Dermis microvascular lymphatic vessel endothelial cell (primary cell): Measurements from ENCODE around the gene MESP1. TPM values are rescaled to one million over a fixed set of nuclear protein-coding genes. Genes with fewer than 3 reads are reported as not detected.
A peak's percentile ranks its signal among the peaks of the same experiment; 100 is the strongest.

Experiments
- DNase-seq, 2 donors: peaks; one replicate each; pipeline versions ENCODE4 v3.0.0 to v3.0.0-alpha.2; 2010; ENCODE audit warnings: low read depth in 2 of 2
- total RNA-seq: library from RNA; depleted of rRNA; stranded (reverse); fragments of >200 nt; gene quantifications from 2 replicates; pipeline ENCODE4 v1.2.1, GENCODE V29; 2014

The MESP1 gene
- total RNA-seq, 1 donor from 2014 or later: 0.13 TPM

DNA sequence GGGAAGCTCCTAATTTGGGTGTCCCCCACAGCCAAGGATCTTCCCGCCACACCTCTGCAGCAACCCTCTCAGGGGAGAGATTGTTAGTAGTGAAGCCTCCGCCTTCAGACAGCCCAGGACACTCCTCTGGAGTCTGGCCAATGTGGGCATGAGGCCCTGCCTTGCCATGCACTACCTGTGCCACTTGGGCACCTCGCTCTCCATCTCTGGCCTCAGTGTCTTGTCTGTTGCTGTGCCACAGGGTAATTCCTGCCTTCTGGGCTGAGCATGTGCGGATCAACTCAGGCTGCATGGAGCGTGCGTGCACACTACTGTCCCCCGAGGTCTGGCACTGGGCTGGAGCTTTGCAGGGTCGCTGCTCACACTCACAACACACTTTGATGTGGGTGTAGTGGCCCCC, 7.9 kb upstream of the MESP1 start:
- DNase-seq: no peak

GRCh38 chr15:89758283-89758682, 7.2 kb upstream of the MESP1 start:
- no peak for DNase-seq

DNA sequence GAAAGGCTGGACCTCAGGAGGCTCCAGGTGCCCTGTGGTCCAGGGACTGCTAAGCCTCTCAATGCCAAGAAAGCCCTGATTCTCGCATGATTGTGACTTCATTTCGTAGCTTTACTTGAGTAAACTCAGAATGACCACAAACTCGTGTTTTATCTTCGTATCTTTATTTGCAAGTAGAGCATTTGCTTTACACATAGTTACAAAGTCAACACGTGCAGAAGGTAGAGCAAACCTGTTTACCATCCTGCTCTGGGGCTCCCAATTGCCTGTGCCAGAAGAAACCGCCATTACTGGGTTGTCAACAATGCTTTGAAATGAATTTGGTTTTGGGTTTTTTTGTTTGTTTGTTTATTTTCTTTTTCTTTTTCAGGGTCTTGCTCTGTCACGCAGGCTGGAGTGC, 5.8 kb upstream of the MESP1 start:
- no peak for DNase-seq

DNA sequence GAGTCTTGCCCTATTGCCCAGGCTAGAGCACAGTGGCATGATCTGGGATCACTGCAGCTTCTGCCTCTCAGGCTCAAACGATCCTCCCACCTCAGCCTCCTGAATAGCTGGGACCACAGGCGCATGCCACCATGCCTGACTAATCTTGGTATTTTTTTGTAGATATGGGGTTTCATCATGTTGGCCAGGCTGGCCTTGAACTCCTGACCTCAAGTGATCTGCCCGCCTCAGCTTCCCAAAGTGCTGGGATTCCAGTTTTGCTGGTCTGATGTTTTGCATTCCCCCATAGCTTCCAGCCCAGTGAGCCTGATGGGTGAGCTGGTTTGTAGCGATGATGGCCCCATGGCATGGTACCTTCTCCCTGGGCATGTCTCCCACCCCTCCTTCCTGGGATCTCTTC, 4.7 kb upstream of the MESP1 start:
- DNase-seq: no peak

GRCh38 chr15:89754361-89755154, 3.5 kb upstream of the MESP1 start:
- DNase-seq: no peak

DNA sequence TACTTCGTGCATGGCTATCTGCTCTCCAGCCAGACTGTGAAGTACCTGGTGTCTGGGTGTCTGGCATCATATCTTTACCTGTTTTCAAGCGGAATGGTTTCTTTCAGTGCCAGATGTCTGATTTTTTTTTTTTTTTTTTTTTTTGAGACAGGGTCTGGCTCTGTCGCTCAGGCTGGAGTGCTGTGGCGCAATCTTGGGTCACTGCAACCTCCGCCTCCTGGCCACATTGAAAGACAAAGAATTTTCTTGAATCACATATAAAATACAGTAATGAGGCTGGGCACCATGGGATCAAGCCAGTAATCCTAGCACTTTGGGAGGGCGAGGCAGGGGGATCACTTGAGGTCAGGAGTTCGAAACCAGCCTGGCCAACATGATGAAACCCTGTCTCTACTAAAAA, 2.8 kb upstream of the MESP1 start:
- no peak for DNase-seq

DNA sequence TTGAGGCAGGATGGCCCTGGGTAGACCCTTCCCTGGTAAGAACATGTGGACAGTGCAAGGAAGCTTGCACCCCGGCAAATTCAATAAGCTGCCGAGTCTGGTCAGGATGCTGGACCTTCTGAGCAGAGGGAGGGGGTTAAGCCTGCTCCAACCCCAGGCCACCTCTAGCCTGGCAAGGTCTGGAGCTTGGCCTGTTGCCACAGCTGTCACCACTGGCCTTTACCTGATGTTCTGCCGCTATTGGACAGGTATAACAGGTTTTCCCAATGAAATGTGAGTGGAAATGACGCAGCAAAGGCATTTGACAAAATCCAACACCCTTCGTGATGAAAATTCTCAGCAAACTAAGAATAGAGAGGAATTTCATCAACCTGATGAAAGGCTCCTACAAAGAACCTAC, 699 bp upstream of the MESP1 start:
- no peak for DNase-seq

- DNase-seq: no peak
These were observed 994 bp downstream of the MESP1 start for GRCh38 chr15:89749951-89750559.

- DNase-seq: no peak
These were observed 1.5 kb downstream of the MESP1 start for GRCh38 chr15:89749526-89749925.

DNA sequence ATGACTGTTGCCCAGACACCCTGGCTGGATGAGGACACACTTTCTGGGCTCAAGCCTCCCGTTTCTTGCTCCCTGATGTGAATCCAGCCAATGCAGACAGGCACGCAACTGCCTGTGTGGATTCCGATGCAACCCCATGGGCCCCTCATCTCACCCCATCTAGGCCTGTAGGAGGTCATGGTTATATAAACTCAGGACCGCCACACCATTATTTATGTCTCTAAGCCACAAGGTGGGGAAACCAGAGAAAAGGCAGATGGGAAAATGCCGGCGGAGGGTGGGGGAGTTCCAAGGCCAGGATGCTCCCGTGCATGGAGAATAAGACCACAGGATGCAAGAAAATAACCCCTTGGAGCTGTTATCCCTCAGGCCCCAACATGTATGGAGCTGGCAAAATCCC, 2.0 kb downstream of the MESP1 start:
- no peak for DNase-seq

DNA sequence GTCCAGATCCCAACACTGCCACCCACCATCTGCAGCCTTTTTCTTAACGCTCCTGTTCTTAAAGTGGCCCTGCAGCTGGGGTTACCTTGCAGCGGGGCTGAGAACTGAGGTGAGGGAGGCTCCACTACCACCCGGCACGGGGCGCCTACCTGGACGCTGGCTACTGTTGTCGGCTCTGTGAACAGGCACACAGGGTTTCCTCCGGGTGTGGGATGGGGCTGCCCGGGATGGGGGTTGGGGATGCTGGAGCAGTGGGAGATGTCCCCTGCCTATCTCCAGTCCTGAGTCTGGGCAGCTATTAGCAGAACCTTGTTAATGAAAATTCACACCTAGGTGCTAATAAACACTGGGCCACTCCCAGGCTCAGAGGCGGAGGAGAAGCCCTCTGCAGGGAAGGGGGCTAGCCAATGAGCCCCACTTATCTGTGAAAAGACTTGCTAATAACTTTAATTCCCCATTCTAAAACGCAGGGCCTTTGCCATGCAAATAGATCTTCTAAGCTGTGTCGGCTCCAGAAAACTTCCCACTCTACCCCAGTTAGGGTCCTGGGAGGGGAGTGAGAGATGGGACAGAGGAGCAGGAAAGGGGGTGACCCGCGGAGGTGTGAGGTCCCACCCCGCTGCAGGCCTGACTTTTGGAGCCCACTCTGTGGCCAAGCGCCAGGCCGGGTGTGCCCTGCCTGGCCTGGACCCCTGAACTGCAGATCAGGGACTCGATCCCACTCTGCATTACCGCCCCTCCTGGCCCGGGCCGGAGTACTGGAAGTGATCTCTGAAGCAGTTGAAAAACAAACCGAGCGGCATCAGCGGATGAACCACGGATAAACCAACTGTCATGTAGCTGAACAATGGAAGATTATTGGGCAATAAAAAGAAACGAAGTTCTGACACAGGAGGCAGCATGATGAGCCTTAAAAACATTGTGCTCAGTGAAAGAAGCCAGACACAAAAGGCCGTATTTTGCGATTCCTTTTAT, 3.1 kb downstream of the MESP1 start:
- no peak for DNase-seq

DNA sequence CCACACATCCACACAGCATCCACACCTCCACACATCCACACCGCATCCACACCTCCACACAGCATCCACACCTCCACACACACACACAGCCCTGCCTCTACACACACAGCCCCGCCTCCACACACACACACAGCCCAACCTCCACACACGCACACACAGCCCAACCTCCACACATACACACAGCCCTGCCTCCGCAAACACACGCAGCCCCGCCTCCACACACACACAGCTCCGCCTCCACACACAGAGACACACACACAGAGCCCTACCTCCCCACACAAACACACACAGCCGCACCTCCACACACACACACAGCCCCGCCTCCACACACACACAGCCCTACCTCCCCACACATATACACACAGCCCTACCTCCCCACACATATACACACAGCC, 4.7 kb downstream of the MESP1 start:
- no peak for DNase-seq

DNA sequence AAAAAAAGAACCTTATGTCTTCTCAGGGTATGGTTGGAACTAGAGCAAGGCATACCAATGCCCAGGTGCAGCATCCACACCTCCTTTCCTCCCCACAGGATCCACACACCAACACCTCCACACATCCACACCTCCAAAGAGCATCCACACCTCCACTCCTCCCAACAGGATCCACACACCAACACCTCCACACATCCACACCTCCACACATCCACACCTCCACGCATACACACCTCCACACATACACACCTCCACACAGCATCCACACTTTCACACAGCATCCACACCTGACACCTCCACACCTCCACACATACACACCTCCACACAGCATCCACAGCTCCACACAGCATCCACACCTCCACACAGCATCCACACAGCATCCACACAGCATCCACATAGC, 5.3 kb downstream of the MESP1 start:
- DNase-seq: no peak

GRCh38 chr15:89745131-89745530, 5.9 kb downstream of the MESP1 start:
- DNase-seq: no peak

GRCh38 chr15:89743594-89743993, 7.5 kb downstream of the MESP1 start:
- DNase-seq: no peak

DNA sequence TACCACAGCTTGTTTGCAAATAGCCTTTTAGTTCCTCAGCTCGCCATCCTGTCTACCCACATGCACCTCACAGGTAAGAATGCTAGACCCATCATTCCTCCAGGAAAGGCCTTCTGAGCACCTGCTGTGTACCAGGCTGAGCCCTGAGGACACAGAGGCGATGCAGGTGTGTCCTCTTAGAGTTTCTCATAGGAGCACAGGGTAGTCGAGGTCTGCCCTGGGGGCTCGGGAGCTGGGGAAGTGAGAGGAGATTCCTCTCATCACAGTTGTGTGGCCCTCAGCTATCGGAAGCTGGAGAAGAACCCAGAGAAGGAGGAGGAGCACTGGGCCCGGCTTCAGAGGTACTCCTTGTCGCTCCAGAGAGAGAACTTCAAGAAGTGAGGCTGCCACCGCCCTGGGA, 8.0 kb downstream of the MESP1 start:
- no peak for DNase-seq

DNA sequence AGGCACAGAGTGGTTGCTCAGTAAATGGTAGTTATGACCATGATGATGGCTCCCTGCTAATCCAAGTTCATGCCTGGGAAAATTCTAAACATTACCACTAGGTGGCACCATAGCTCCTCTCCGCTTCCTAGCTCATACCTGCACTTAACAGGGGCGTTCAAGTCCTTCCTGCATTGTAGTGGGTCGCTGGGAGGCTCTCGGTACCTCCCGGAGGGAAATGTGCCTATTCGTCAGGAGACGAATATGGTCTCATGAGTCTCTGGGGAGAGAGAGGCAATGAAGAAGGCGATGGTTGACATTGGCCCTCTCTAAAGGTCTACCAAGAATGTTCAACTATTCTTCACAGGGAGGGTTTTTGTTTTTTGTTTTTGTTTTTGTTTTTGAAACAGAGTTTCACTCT, 10.9 kb downstream of the MESP1 start:
- peak; percentile 61 to 74 for DNase-seq

DNA sequence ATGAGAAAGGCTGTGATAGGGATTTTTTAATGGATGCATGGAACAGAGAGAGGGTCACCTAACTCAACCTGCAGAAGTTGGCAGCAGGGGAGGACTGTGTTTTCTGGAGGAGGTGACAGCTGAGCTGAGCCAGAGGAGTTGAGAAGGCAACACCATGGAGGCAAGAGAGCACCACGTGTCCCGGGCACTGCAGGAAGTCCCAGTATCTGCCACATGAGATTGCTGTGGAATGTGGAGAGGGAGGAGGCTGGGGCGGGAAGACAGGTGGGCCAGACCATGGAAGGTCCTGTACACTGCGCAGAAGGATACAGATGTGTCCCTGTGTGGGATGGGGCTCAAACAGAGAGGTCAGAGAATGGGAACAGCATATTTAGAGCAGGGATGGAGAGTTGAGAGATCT, 15.3 kb downstream of the MESP1 start:
- DNase-seq: no peak

GRCh38 chr15:89732451-89733172, 18.4 kb downstream of the MESP1 start:
- no peak for DNase-seq

- DNase-seq: no peak
These were observed 19.8 kb downstream of the MESP1 start for GRCh38 chr15:89731275-89731674.

GRCh38 chr15:89728254-89728653, 22.8 kb downstream of the MESP1 start:
- no peak for DNase-seq

- DNase-seq: no peak
These were observed 26.0 kb downstream of the MESP1 start for GRCh38 chr15:89725064-89725463.
